NCI-H1436 treated with DMSO at 0.1 percent for 48 hours (cell line): ENCODE results near the gene TANC1.

Experiments
- DNase-seq: peaks from one replicate; lab custom pipeline; 2025; lab: John Stamatoyannopoulos, UW

TANC1 gene

GRCh38 chr2:159196393-159196925, 228.0 kb downstream of the TANC1 start:
- DNase-seq: no peak

GRCh38 chr2:159199236-159199635, 230.8 kb downstream of the TANC1 start:
- no peak for DNase-seq

GRCh38 chr2:159199761-159200465, 231.5 kb downstream of the TANC1 start:
- DNase-seq: no peak

GRCh38 chr2:159200498-159200897, 232.1 kb downstream of the TANC1 start:
- DNase-seq: no peak

- DNase-seq: no peak
Measured at GRCh38 chr2:159201360-159202063, 233.1 kb downstream of the TANC1 start.

- DNase-seq: no peak
Measured at GRCh38 chr2:159202568-159203071, 234.2 kb downstream of the TANC1 start.

- no peak for DNase-seq
Measured at GRCh38 chr2:159204381-159205144, 236.1 kb downstream of the TANC1 start.

GRCh38 chr2:159206736-159207380, 238.4 kb downstream of the TANC1 start:
- DNase-seq: no peak

GRCh38 chr2:159208438-159208837, 240.0 kb downstream of the TANC1 start:
- no peak for DNase-seq

- no peak for DNase-seq
Measured at GRCh38 chr2:159209341-159210306, 241.2 kb downstream of the TANC1 start.

- DNase-seq: no peak
Measured at GRCh38 chr2:159211447-159212396, 243.3 kb downstream of the TANC1 start.

- DNase-seq: no peak
Measured at GRCh38 chr2:159213296-159213695, 244.9 kb downstream of the TANC1 start.

GRCh38 chr2:159214325-159214865, 246.0 kb downstream of the TANC1 start:
- no peak for DNase-seq

GRCh38 chr2:159215116-159215515, 246.7 kb downstream of the TANC1 start:
- DNase-seq: no peak

- no peak for DNase-seq
Measured at GRCh38 chr2:159217676-159218075, 249.2 kb downstream of the TANC1 start.

GRCh38 chr2:159218389-159218788, 249.9 kb downstream of the TANC1 start:
- no peak for DNase-seq

GRCh38 chr2:159219394-159219998, 251.1 kb downstream of the TANC1 start:
- DNase-seq: no peak

- no peak for DNase-seq
Measured at GRCh38 chr2:159224061-159224813, 255.8 kb downstream of the TANC1 start.
